Mucosa of stomach (tissue), 1 donor: Measurements from ENCODE around the gene NEMP2.

Experiments used
- H3K27me3 ChIP-seq: one replicate; pipeline ENCODE4 v1.7.0; 2013; ENCODE audit warnings: mild to moderate bottlenecking, low read length; ENCODE audit not compliant: control insufficient read depth, insufficient read depth
- H3K36me3 ChIP-seq: one replicate; pipeline ENCODE4 v1.7.0; 2013; ENCODE audit warnings: low read length; ENCODE audit not compliant: control insufficient read depth, insufficient read depth
- H3K4me1 ChIP-seq: one replicate; pipeline ENCODE4 v1.7.0; 2013; ENCODE audit warnings: mild to moderate bottlenecking, low read length; ENCODE audit not compliant: control insufficient read depth, insufficient read depth
- H3K4me3 ChIP-seq: one replicate; pipeline ENCODE4 v1.7.0; 2013; ENCODE audit warnings: low read length
- H3K9ac ChIP-seq: one replicate; pipeline ENCODE4 v1.7.0; 2013; ENCODE audit warnings: mild to moderate bottlenecking, low read length, moderate library complexity
- H3K9me3 ChIP-seq: one replicate; pipeline ENCODE4 v1.7.0; 2013; ENCODE audit warnings: mild to moderate bottlenecking, low read length, moderate library complexity; ENCODE audit not compliant: control insufficient read depth
- donor health status: Pancreatic carcinoma.

The NEMP2 gene

DNA sequence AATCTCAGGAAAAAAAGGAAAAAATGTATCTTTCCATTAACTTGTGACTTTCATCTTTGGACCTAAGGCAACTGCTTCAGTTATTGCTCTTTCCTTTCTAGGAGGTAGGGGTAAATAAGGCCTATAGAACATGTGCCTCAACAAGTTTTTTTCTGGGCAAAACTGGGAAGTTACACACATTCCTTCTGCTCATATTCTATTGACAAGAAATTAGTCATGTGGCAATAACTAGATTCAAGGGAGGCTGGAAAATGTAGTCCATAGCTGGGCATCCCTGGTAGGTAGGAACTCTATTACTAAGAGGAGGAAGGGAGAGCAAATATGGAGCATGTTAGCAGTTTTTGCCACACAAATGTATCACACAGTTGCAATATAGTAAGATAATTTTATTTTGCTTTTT lies 37.7 kb upstream of the NEMP2 start:
- Histone ChIP-seq H3K9me3 (no peaks in the 10 kb centered on the region), H3K4me1 (peaks cover 16% of the 10 kb centered on the region), H3K36me3 (no peaks in the 10 kb centered on the region), H3K27me3 (no peaks in the 10 kb centered on the region), H3K9ac (no peak overlapping the region), H3K4me3 (no peak overlapping the region)

DNA sequence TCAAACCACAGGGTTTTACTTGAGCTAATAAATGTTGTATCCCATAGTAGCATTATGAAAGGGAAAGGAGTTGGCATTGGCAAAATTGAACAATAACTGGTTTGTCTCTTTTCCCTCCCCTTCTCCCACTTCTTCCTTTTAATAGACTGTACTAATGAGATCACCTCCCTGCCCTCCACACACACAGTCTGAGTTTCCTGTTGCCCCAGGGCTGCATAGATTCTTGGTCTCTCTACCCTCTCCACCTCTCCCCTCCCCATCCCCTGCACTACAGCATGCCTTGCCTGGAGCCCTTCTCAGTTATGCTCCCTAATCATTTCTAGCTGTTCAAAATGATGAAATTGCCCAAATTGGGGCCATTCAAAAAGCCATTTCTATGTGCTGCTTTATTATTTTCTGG lies 37.2 kb upstream of the NEMP2 start:
- no peaks in the 10 kb centered on the region for H3K27me3 ChIP-seq
- H3K9me3 ChIP-seq, result no peaks in the 10 kb centered on the region
- H3K36me3 ChIP-seq, result no peaks in the 10 kb centered on the region
- H3K4me1 ChIP-seq, result peaks cover 14% of the 10 kb centered on the region
- H3K9ac ChIP-seq, result no peak overlapping the region
- no peak overlapping the region for H3K4me3 ChIP-seq

DNA sequence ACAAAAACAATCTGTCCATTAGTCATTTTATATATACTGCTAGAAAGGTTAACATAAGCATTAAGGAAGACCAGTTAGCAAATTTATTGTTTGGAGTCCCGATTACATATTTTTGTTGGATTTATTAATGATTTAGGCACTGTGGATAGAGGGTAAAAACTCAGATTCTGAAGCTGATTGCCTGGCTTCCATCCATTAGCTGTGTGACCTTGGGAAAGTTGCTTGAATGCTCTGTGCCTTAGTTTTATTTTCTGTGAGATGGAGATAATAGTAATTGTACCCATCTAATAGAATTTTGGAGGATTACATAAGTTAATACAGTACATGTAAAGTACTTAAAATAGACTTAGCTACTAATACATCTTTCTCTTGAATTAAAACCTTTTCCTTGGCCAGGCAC lies 36.3 kb upstream of the NEMP2 start:
- H3K9me3 ChIP-seq, result no peaks in the 10 kb centered on the region
- H3K27me3 ChIP-seq, result no peaks in the 10 kb centered on the region
- peaks cover 7% of the 10 kb centered on the region for H3K4me1 ChIP-seq
- H3K4me3 ChIP-seq, result no peak overlapping the region
- H3K36me3 ChIP-seq, result no peaks in the 10 kb centered on the region
- no peak overlapping the region for H3K9ac ChIP-seq

- Histone ChIP-seq H3K36me3 (no peaks in the 10 kb centered on the region), H3K9ac (no peak overlapping the region), H3K27me3 (no peaks in the 10 kb centered on the region), H3K4me3 (no peak overlapping the region), H3K4me1 (peaks cover 7% of the 10 kb centered on the region), H3K9me3 (no peaks in the 10 kb centered on the region)
Measured at GRCh38 chr2:190569994-190570755, 35.7 kb upstream of the NEMP2 start.

- Histone ChIP-seq H3K27me3 (no peaks in the 10 kb centered on the region), H3K9ac (no peak overlapping the region), H3K36me3 (no peaks in the 10 kb centered on the region), H3K4me3 (no peak overlapping the region), H3K4me1 (peaks cover 18% of the 10 kb centered on the region), H3K9me3 (no peaks in the 10 kb centered on the region)
Measured at GRCh38 chr2:190564838-190565237, 30.3 kb upstream of the NEMP2 start.

- Histone ChIP-seq H3K4me1 (peaks cover 18% of the 10 kb centered on the region), H3K9me3 (no peaks in the 10 kb centered on the region), H3K9ac (no peak overlapping the region), H3K36me3 (no peaks in the 10 kb centered on the region), H3K27me3 (no peaks in the 10 kb centered on the region), H3K4me3 (no peak overlapping the region)
Measured at GRCh38 chr2:190563646-190564045, 29.1 kb upstream of the NEMP2 start.

- H3K36me3 ChIP-seq, result no peaks in the 10 kb centered on the region
- H3K4me3 ChIP-seq, result no peak overlapping the region
- no peaks in the 10 kb centered on the region for H3K27me3 ChIP-seq
- H3K9me3 ChIP-seq, result no peaks in the 10 kb centered on the region
- H3K4me1 ChIP-seq, result peaks cover 18% of the 10 kb centered on the region
- H3K9ac ChIP-seq, result no peak overlapping the region
Measured at GRCh38 chr2:190563109-190563508, 28.6 kb upstream of the NEMP2 start.

DNA sequence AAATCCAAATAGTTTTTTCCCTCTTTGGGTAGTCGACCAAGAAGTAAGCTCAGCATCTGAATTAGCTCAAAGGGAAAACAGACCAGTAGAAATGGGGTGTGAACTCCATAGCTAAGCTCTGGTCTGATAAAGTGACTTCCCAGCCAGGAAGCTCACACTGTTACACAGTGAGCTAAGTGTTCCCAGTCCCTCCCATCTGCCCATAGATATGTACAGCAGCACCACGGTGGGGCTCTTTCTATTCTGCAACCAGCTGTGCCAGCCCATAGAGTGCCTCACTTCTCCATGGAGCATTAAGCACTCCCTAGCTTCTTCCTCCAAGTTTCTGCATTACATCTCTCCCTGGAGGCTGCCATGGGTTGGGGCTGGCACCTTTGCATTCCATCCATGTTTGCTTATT lies 27.6 kb upstream of the NEMP2 start:
- H3K9ac ChIP-seq, result no peak overlapping the region
- no peak overlapping the region for H3K4me3 ChIP-seq
- H3K27me3 ChIP-seq, result no peaks in the 10 kb centered on the region
- no peaks in the 10 kb centered on the region for H3K9me3 ChIP-seq
- H3K4me1 ChIP-seq, result peaks cover 18% of the 10 kb centered on the region
- H3K36me3 ChIP-seq, result no peaks in the 10 kb centered on the region

DNA sequence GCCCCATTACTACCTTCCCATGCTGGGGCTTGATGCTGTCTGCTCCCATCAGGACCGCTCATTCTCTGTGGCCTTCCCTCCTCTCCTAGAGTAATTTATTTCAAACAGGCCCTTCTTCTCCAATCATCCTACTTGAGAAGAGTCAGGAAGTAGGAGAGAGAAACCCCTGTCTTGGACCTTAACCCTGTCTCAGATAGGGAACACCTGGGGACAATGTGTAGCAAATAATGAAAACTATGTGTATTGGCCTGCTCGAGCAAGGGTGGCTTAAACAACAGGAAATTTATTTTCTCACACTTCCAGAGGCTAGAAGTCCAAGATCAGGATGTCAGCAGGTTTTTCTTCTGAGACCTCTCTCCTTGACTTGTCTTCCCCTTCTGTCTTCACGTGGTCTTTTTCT lies 26.6 kb upstream of the NEMP2 start:
- H3K27me3 ChIP-seq, result no peaks in the 10 kb centered on the region
- H3K4me3 ChIP-seq, result no peak overlapping the region
- H3K4me1 ChIP-seq, result peaks cover 18% of the 10 kb centered on the region
- no peaks in the 10 kb centered on the region for H3K9me3 ChIP-seq
- H3K9ac ChIP-seq, result no peak overlapping the region
- H3K36me3 ChIP-seq, result no peaks in the 10 kb centered on the region

- no peaks in the 10 kb centered on the region for H3K27me3 ChIP-seq
- no peaks in the 10 kb centered on the region for H3K36me3 ChIP-seq
- peaks cover 12% of the 10 kb centered on the region for H3K4me1 ChIP-seq
- no peak overlapping the region for H3K4me3 ChIP-seq
- H3K9ac ChIP-seq, result no peak overlapping the region
- H3K9me3 ChIP-seq, result no peaks in the 10 kb centered on the region
Measured at GRCh38 chr2:190554357-190555006, 20.0 kb upstream of the NEMP2 start.

- H3K27me3 ChIP-seq, result no peaks in the 10 kb centered on the region
- no peak overlapping the region for H3K4me3 ChIP-seq
- no peaks in the 10 kb centered on the region for H3K36me3 ChIP-seq
- peaks cover 12% of the 10 kb centered on the region for H3K4me1 ChIP-seq
- no peak overlapping the region for H3K9ac ChIP-seq
- H3K9me3 ChIP-seq, result no peaks in the 10 kb centered on the region
Measured at GRCh38 chr2:190553254-190553653, 18.7 kb upstream of the NEMP2 start.

- H3K27me3 ChIP-seq, result no peaks in the 10 kb centered on the region
- no peak overlapping the region for H3K9ac ChIP-seq
- no peak overlapping the region for H3K4me3 ChIP-seq
- peaks cover 13% of the 10 kb centered on the region for H3K4me1 ChIP-seq
- no peaks in the 10 kb centered on the region for H3K36me3 ChIP-seq
- H3K9me3 ChIP-seq, result no peaks in the 10 kb centered on the region
Measured at GRCh38 chr2:190551928-190552327, 17.4 kb upstream of the NEMP2 start.
